PC-3 (cell line): ENCODE results near the gene CLDN15.

ENCODE experiments used
- EZH2 ChIP-seq: fragments of 300-600 bp; sonication (generic); IDR thresholded peaks from one replicate; pipeline ENCODE4 v1.6.1; 2017; ENCODE audit warnings: antibody characterized with exemption, mild to moderate bottlenecking, low read length; ENCODE audit not compliant: unreplicated experiment
- TF ChIP-seq, protein P1 (sequence below): fragments of 300-600 bp; sonication (generic); conservative IDR thresholded peaks from 2 replicates; pipeline ENCODE4 v1.5.1; 2017; ENCODE audit warnings: antibody characterized with exemption, low read depth, mild to moderate bottlenecking, low read length

DNA sequence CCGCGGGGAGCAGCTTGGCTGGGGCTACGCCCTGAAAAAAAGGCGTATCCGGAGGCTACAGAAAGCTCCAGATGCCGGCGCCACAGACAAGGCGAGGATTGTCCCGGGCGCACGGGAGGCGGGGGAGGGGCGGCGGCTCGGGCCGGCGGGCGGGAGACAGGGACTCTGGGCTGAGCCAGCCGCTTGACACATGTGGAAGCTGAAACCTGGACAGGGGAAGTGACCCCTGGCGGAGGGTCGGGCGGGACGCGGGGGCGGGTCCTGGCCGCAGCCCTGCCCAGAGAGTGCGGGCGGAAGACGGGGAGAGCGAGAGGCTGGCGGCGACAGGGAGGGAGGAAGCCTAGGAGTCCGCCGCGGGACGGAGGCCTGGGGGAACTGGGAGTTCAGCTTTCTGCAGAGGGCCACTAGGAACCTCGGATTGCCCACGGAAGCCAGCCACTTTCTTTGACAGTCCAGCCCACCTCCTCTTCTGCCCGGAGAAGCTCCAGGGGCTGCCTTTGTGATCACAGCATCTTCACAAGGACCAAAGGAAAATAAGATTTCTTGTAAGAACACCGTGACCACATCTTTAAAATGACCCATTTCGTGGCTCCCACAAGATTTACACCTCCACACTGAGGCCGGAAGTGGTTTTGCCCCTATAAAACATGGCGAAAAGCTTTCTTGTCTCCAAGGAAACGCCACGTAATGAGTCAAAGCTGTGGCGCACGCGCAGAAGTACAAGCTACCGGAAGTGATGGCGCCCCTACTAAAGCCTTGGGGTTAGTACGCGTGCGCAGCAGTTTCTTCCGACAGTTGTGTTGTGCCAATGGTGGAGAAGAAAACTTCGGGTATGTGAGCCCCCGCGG is 20.0 kb downstream of the CLDN15 start, which contains the start of the genes PLOD3 and ZNHIT1:
- TF ChIP-seq, protein P1, sequence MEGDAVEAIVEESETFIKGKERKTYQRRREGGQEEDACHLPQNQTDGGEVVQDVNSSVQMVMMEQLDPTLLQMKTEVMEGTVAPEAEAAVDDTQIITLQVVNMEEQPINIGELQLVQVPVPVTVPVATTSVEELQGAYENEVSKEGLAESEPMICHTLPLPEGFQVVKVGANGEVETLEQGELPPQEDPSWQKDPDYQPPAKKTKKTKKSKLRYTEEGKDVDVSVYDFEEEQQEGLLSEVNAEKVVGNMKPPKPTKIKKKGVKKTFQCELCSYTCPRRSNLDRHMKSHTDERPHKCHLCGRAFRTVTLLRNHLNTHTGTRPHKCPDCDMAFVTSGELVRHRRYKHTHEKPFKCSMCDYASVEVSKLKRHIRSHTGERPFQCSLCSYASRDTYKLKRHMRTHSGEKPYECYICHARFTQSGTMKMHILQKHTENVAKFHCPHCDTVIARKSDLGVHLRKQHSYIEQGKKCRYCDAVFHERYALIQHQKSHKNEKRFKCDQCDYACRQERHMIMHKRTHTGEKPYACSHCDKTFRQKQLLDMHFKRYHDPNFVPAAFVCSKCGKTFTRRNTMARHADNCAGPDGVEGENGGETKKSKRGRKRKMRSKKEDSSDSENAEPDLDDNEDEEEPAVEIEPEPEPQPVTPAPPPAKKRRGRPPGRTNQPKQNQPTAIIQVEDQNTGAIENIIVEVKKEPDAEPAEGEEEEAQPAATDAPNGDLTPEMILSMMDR, result no peak
- no peak for TF ChIP-seq EZH2
